Measurements from ENCODE around the gene C12orf76. TPM values are rescaled to one million over a fixed set of nuclear protein-coding genes. Genes with fewer than 3 reads are reported as not detected.

Gene C12orf76
- polyA plus RNA-seq, 1 of the 3 experiments (the other 2 are of a cell fraction) = 29.2 TPM

GRCh38 chr12:109995686-109996482, 52.4 kb downstream of the C12orf76 start, which contains the start of gene GIT2:
Gene GIT2, minus strand, starts transcription at chr12:109996368. Its CDS starts 144 bp downstream, at chr12:109996224.
- Histone ChIP-seq H3K36me3 (replicated peaks in 1 of 2; ENCODE audit: control insufficient read depth in 1 of 2, insufficient read depth in 2 of 2, low read length in 1 of 2) (peaks cover 6 to 9% of the 10 kb centered on the region in 2 experiments), H3K79me2 (ENCODE audit: insufficient read depth) (peaks cover 68% of the 10 kb centered on the region), H4K20me1 (ENCODE audit: insufficient read depth) (peaks cover 12% of the 10 kb centered on the region), H3K9me2 (no peaks in the 10 kb centered on the region), H3K9ac (peak within 1 kb of the TSS; percentile 76), H3K27ac (ENCODE audit: low read depth in 2 of 2, low read length in 1 of 2) (peak within 1 kb of the TSS; percentile 39 to 71; a peak in 2 of 4 replicates), H3K4me3 (ENCODE audit: low read depth in 2 of 2, low read length in 1 of 2) (peak within 1 kb of the TSS; percentile 88 to 97), H3K27me3 (ENCODE audit: insufficient read depth) (no peaks in the 10 kb centered on the region), H3K9me3 (no peaks in the 10 kb centered on the region), H3K4me1 (ENCODE audit: control insufficient read depth in 1 of 2, insufficient read depth in 2 of 2, low read depth in 1 of 2, low read length in 1 of 2) (peaks cover 24 to 34% of the 10 kb centered on the region in 2 experiments; a peak in 3 of 4 replicates), H3K4me2 (peak within 1 kb of the TSS; percentile 78), H2AFZ (ENCODE audit: low read depth) (peak within 1 kb of the TSS; percentile 97), H3F3A (replicated peaks; ENCODE audit: insufficient read depth) (peaks cover 5% of the 10 kb centered on the region)
- POLR2A ChIA-PET = no interaction called here
- DNase-seq = peak; percentile 94
- CTCF ChIA-PET = no interaction called here
- TF ChIP-seq RXRA (IDR thresholded peaks at IDR 0.05; ENCODE audit: borderline replicate concordance, low read depth) (no peak), MXI1 (IDR thresholded peaks at IDR 0.05; ENCODE audit: low read depth, low read length) (peak; percentile 73), JUND (IDR thresholded peaks at IDR 0.05) (no peak), TAF1 (IDR thresholded peaks at IDR 0.05; ENCODE audit: borderline replicate concordance, low read depth, low read length) (peak; percentile 75), CHD2 (IDR thresholded peaks at IDR 0.05; ENCODE audit: low read length, partially characterized antibody) (peak; percentile 49), EZH2phosphoT487 (IDR thresholded peaks at IDR 0.05; ENCODE audit: borderline replicate concordance, low read depth) (no peak), NRF1 (IDR thresholded peaks at IDR 0.05; ENCODE audit: low read depth, low read length) (peak; percentile 87), YY1 (IDR thresholded peaks at IDR 0.05; ENCODE audit: low read depth) (peak; percentile 98), GABPA (IDR thresholded peaks at IDR 0.05; ENCODE audit: low read depth) (peak; percentile 71), POLR2AphosphoS5 (IDR thresholded peaks at IDR 0.05; ENCODE audit: low read depth, low read length) (peak; percentile 80), USF2 (IDR thresholded peaks at IDR 0.05; ENCODE audit: borderline replicate concordance, low read depth, low read length) (peak; percentile 83), ELF1 (IDR thresholded peaks at IDR 0.05) (0 out of 2 replicates have a peak, but pooled peaks have one; percentile 57)
- TF ChIP-seq, protein P1, sequence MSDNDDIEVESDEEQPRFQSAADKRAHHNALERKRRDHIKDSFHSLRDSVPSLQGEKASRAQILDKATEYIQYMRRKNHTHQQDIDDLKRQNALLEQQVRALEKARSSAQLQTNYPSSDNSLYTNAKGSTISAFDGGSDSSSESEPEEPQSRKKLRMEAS (IDR thresholded peaks at IDR 0.05; ENCODE audit: low read depth) = peak; percentile 50; the same call in 1 of the 2 replicates
- TF ChIP-seq, protein P2, sequence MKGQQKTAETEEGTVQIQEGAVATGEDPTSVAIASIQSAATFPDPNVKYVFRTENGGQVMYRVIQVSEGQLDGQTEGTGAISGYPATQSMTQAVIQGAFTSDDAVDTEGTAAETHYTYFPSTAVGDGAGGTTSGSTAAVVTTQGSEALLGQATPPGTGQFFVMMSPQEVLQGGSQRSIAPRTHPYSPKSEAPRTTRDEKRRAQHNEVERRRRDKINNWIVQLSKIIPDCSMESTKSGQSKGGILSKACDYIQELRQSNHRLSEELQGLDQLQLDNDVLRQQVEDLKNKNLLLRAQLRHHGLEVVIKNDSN (IDR thresholded peaks at IDR 0.05; ENCODE audit: borderline replicate concordance, low read depth) = peak; percentile 97
- WGBS (ENCODE audit: low lambda C conversion rate) = under 1% methylated on average over 16 of the region's 65 CpGs

- peak overlapping the region; percentile 88 to 97 for H3K4me3 ChIP-seq (ENCODE audit: low read depth in 2 of 2, low read length in 1 of 2)
- 7% methylated on average over 4 of the region's 6 CpGs for WGBS (ENCODE audit: low lambda C conversion rate)
- H3K4me1 ChIP-seq (ENCODE audit: control insufficient read depth in 1 of 2, insufficient read depth in 2 of 2, low read depth in 1 of 2, low read length in 1 of 2) = peaks cover 24 to 32% of the 10 kb centered on the region in 2 experiments; a peak in 3 of 4 replicates
- no peaks in the 10 kb centered on the region for H3K27me3 ChIP-seq (ENCODE audit: insufficient read depth)
- no peak overlapping the region for H2AFZ ChIP-seq (ENCODE audit: low read depth)
- H3K9ac ChIP-seq = peak overlapping the region; percentile 76
- H3K27ac ChIP-seq (ENCODE audit: low read depth in 2 of 2, low read length in 1 of 2) = no peak overlapping the region
- TF ChIP-seq GABPA (IDR thresholded peaks at IDR 0.05; ENCODE audit: low read depth) (no peak), CHD2 (IDR thresholded peaks at IDR 0.05; ENCODE audit: low read length, partially characterized antibody) (no peak), USF2 (IDR thresholded peaks at IDR 0.05; ENCODE audit: borderline replicate concordance, low read depth, low read length) (no peak), SMC3 (IDR thresholded peaks at IDR 0.05; ENCODE audit: low read depth, low read length) (no peak), NRF1 (IDR thresholded peaks at IDR 0.05; ENCODE audit: low read depth, low read length) (no peak), POLR2AphosphoS5 (IDR thresholded peaks at IDR 0.05; ENCODE audit: low read depth, low read length) (no peak), NFIC (IDR thresholded peaks at IDR 0.05; ENCODE audit: borderline replicate concordance) (no peak), EZH2phosphoT487 (IDR thresholded peaks at IDR 0.05; ENCODE audit: borderline replicate concordance, low read depth) (no peak), EP300 (IDR thresholded peaks at IDR 0.05; ENCODE audit: borderline replicate concordance in 1 of 2, low read depth in 1 of 2, low read length in 1 of 2) (no peak), JUND (IDR thresholded peaks at IDR 0.05) (no peak)
- TF ChIP-seq, protein P3, sequence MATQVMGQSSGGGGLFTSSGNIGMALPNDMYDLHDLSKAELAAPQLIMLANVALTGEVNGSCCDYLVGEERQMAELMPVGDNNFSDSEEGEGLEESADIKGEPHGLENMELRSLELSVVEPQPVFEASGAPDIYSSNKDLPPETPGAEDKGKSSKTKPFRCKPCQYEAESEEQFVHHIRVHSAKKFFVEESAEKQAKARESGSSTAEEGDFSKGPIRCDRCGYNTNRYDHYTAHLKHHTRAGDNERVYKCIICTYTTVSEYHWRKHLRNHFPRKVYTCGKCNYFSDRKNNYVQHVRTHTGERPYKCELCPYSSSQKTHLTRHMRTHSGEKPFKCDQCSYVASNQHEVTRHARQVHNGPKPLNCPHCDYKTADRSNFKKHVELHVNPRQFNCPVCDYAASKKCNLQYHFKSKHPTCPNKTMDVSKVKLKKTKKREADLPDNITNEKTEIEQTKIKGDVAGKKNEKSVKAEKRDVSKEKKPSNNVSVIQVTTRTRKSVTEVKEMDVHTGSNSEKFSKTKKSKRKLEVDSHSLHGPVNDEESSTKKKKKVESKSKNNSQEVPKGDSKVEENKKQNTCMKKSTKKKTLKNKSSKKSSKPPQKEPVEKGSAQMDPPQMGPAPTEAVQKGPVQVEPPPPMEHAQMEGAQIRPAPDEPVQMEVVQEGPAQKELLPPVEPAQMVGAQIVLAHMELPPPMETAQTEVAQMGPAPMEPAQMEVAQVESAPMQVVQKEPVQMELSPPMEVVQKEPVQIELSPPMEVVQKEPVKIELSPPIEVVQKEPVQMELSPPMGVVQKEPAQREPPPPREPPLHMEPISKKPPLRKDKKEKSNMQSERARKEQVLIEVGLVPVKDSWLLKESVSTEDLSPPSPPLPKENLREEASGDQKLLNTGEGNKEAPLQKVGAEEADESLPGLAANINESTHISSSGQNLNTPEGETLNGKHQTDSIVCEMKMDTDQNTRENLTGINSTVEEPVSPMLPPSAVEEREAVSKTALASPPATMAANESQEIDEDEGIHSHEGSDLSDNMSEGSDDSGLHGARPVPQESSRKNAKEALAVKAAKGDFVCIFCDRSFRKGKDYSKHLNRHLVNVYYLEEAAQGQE (IDR thresholded peaks at IDR 0.05; ENCODE audit: low read depth, low read length) = no peak
- H3K36me3 ChIP-seq (replicated peaks in 1 of 2; ENCODE audit: control insufficient read depth in 1 of 2, insufficient read depth in 2 of 2, low read length in 1 of 2) = peaks cover 10 to 14% of the 10 kb centered on the region in 2 experiments
- H3K4me2 ChIP-seq = peak overlapping the region; percentile 78
- ChIA-PET POLR2A (no interaction called here), CTCF (interaction anchor here (0.9 kb wide), 1 partner anchor 25 kb away, joined by 3 read pairs; no protein-coding TSS in a partner anchor)
- H3K79me2 ChIP-seq (ENCODE audit: insufficient read depth) = peaks cover 67% of the 10 kb centered on the region
- no peaks in the 10 kb centered on the region for H3K9me3 ChIP-seq
- no peak for DNase-seq
- H3F3A ChIP-seq (replicated peaks; ENCODE audit: insufficient read depth) = peaks cover 5% of the 10 kb centered on the region
- H3K9me2 ChIP-seq = no peaks in the 10 kb centered on the region
- peaks cover 12% of the 10 kb centered on the region for H4K20me1 ChIP-seq (ENCODE audit: insufficient read depth)
These were observed 53.0 kb downstream of the C12orf76 start for GRCh38 chr12:109995361-109995685.
